CD4-positive, alpha-beta T cell treated with Interleukin-15 for 1 hour (primary cell): Measurements from ENCODE around the gene PHF21B.

Experiments
- DNase-seq: peaks from one replicate; pipeline ENCODE4 v3.0.0-alpha.2; 2020

PHF21B gene

DNA sequence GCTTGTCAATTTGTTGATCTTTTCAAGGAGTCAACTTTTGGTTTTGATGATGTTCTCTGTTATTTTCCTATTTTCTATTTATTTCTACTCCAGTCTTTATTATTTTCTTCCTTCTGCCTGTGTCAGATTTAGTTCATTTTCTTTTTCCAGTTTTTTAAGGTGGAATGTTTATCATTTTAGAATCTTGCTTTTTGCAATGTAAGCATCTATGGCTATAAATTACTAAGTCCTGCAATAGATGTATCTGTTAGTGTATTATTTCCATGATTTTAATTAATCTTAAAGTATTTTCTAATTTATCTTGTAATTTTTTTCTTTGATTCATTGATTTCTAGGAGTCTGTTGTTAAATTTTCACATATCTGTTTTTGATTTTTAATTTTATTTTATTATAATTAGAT is 175.7 kb downstream of the PHF21B start:
- DNase-seq = no peak

DNA sequence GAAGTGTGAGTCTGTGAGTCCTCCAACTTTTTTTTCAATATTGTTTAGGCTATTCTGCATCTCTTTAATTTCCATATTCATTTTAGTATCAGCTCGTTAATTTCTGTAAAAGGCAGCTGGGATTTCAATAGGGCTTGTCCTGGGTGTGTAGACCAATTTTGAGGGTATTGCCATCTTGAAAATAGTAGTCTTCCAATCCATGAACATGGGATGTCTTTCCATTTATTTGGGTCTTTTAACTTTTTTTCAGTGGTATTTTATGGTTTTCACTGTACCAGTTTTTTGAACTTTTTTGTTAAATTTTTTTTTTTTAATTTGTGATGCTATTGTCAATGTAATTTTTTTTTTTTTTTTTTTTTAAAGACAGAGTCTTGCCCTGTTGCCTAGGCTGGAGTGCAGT is 177.9 kb downstream of the PHF21B start:
- no peak for DNase-seq
